CD4-positive, alpha-beta memory T cell (primary cell): ENCODE results near the gene ADCY3. TPM values are rescaled to one million over a fixed set of nuclear protein-coding genes. Genes with fewer than 3 reads are reported as not detected.
"Not testable (repeated sequence)": the region's sequence is repeated elsewhere in the genome, so short reads cannot be mapped to it uniquely, and the experiment has no call there.

Experiments used
- CTCF ChIA-PET: fragments of 350-600 bp; sonication (Branson Sonifier 250); formaldehyde crosslinking; loops from one replicate; lab custom pipeline; 2021; ENCODE audit warnings: inconsistent platforms; ENCODE audit not compliant: partially characterized antibody; lab: Charles Lee
- POLR2A ChIA-PET: fragments of 350-600 bp; sonication (Branson Sonifier 250); formaldehyde crosslinking; loops from one replicate; lab custom pipeline; 2021; ENCODE audit not compliant: partially characterized antibody; lab: Charles Lee
- DNase-seq, 5 donors: peaks; one replicate each; pipeline versions ENCODE4 v3.0.0 to v3.0.0-alpha.2; 2020 to 2022; ENCODE audit warnings: mixed read lengths in 1 of 5
- H3K27ac ChIP-seq: one replicate; pipeline ENCODE4 v1.7.0; 2013; ENCODE audit warnings: low read depth, low read length
- H3K27me3 ChIP-seq: 2 replicates; pipeline ENCODE4 v1.7.0; 2013; ENCODE audit warnings: mild to moderate bottlenecking, low read length, moderate library complexity; ENCODE audit not compliant: insufficient read depth
- H3K36me3 ChIP-seq: 2 replicates; pipeline ENCODE4 v1.7.0; 2013; ENCODE audit warnings: mild to moderate bottlenecking, low read length, moderate library complexity; ENCODE audit not compliant: insufficient read depth
- H3K4me1 ChIP-seq: 2 replicates; pipeline ENCODE4 v1.7.0; 2013; ENCODE audit warnings: mild to moderate bottlenecking, low read length, moderate library complexity; ENCODE audit not compliant: insufficient read depth
- H3K4me3 ChIP-seq, 2 donors: one replicate each; pipeline ENCODE4 v1.7.0; 2013; ENCODE audit warnings: low read length in 2 of 2, mild to moderate bottlenecking in 1 of 2
- H3K9me3 ChIP-seq, 2 donors: one replicate each; pipeline ENCODE4 v1.7.0; 2013; ENCODE audit warnings: low read length in 2 of 2, control low read depth in 1 of 2; ENCODE audit not compliant: control insufficient read depth in 1 of 2
- H3K27ac Mint-ChIP-seq, 7 donors: one replicate each; pipeline ENCODE4 v1.8.0; 2020 to 2021; ENCODE audit warnings: mixed read lengths in 7 of 7, mild to moderate bottlenecking in 6 of 7, inconsistent platforms in 3 of 7, moderate library complexity in 3 of 7
- H3K27me3 Mint-ChIP-seq, 2 donors: one replicate each; pipeline ENCODE4 v1.8.0; 2020 to 2021; ENCODE audit warnings: mixed read lengths in 2 of 2
- H3K36me3 Mint-ChIP-seq, 2 donors: one replicate each; pipeline ENCODE4 v1.8.0; 2020 to 2021; ENCODE audit warnings: mixed read lengths in 2 of 2, inconsistent platforms in 1 of 2, mild to moderate bottlenecking in 1 of 2
- H3K4me1 Mint-ChIP-seq, 4 donors: one replicate each; pipeline ENCODE4 v1.8.0; 2020 to 2021; ENCODE audit warnings: mixed read lengths in 4 of 4, mild to moderate bottlenecking in 1 of 4
- H3K4me3 Mint-ChIP-seq, 8 donors: one replicate each; pipeline ENCODE4 v1.8.0; 2020 to 2021; ENCODE audit warnings: mixed read lengths in 8 of 8, mild to moderate bottlenecking in 7 of 8, moderate library complexity in 6 of 8, inconsistent platforms in 3 of 8
- H3K9me3 Mint-ChIP-seq, 8 donors: one replicate each; pipeline ENCODE4 v1.8.0; 2020 to 2021; ENCODE audit warnings: mixed read lengths in 8 of 8, mild to moderate bottlenecking in 5 of 8, inconsistent platforms in 3 of 8, moderate library complexity in 1 of 8
- intact Hi-C: fragments of 100-400 bp; cut with micrococcal nuclease; formaldehyde crosslinking; loops from one replicate; pipeline ENCODE4 v1.15.1; 2023
- polyA plus RNA-seq, 2 donors: library from polyadenylated mRNA; unstranded; fragments of 300-500 nt; fragmentation: Illumina TruSeq; gene quantifications; one replicate each; pipeline ENCODE4 v1.2.3, GENCODE V29; 2021
- total RNA-seq, 2 experiments: library from RNA; stranded (reverse); gene quantifications; one replicate each; pipeline ENCODE4 v1.2.3, GENCODE V29; 2021

Gene ADCY3
- total and polyA plus RNA-seq, 4 experiments from 2014 or later, result 9.2 to 15.0 (median 14.8) TPM

GRCh38 chr2:24837996-24838513 lies 82.0 kb downstream of the ADCY3 start:
- H3K9me3 ChIP-seq, result no peaks in the 10 kb centered on the region
- Mint-ChIP-seq H3K9me3 (no peaks in the 10 kb centered on the region), H3K4me3 (no peak overlapping the region), H3K27me3 (no peaks in the 10 kb centered on the region), H3K36me3 (peaks cover 14 to 42% of the 10 kb centered on the region in 2 donors), H3K27ac (no peak overlapping the region), H3K4me1 (no peaks in the 10 kb centered on the region)
- DNase-seq, result no peak
- no peaks in the 10 kb centered on the region for H3K27me3 ChIP-seq
- H3K27ac ChIP-seq, result no peak overlapping the region
- peaks cover 2% of the 10 kb centered on the region for H3K36me3 ChIP-seq
- CTCF ChIA-PET, result interaction anchor here (2.0 kb wide), 1 partner anchor 11 kb away, joined by 7 read pairs; no protein-coding TSS in a partner anchor
- POLR2A ChIA-PET, result interaction anchor here (0.7 kb wide), 1 partner anchor 490 kb away, joined by 4 read pairs; no protein-coding TSS in a partner anchor
- H3K4me1 ChIP-seq, result no peaks in the 10 kb centered on the region
- intact Hi-C loops, result no loop called here
- no peak overlapping the region for H3K4me3 ChIP-seq

- Histone ChIP-seq H3K36me3 (peaks cover 2% of the 10 kb centered on the region), H3K4me3 (no peak overlapping the region), H3K9me3 (no peaks in the 10 kb centered on the region), H3K27ac (no peak overlapping the region), H3K27me3 (no peaks in the 10 kb centered on the region), H3K4me1 (no peaks in the 10 kb centered on the region)
- CTCF ChIA-PET, result interaction anchor here (2.0 kb wide), 1 partner anchor 9 kb away, joined by 7 read pairs; no protein-coding TSS in a partner anchor
- Mint-ChIP-seq H3K4me3 (no peak overlapping the region), H3K4me1 (no peaks in the 10 kb centered on the region), H3K27ac (peak overlapping the region in 1 of 7 donors; percentile 18), H3K27me3 (no peaks in the 10 kb centered on the region), H3K9me3 (no peaks in the 10 kb centered on the region), H3K36me3 (peaks cover 14 to 42% of the 10 kb centered on the region in 2 donors)
- intact Hi-C loops, result no loop called here
- POLR2A ChIA-PET, result no interaction called here
- DNase-seq, result no peak
Observed at GRCh38 chr2:24836706-24837105, 83.3 kb downstream of the ADCY3 start.

- Mint-ChIP-seq H3K27me3 (no peaks in the 10 kb centered on the region), H3K4me3 (no peak overlapping the region), H3K36me3 (peaks cover 14 to 44% of the 10 kb centered on the region in 2 donors), H3K27ac (peak overlapping the region in 1 of 7 donors; percentile 12), H3K9me3 (no peaks in the 10 kb centered on the region), H3K4me1 (no peaks in the 10 kb centered on the region)
- intact Hi-C loops, result no loop called here
- Histone ChIP-seq H3K27me3 (no peaks in the 10 kb centered on the region), H3K9me3 (no peaks in the 10 kb centered on the region), H3K36me3 (peaks cover 2% of the 10 kb centered on the region), H3K4me3 (no peak overlapping the region), H3K4me1 (no peaks in the 10 kb centered on the region), H3K27ac (no peak overlapping the region)
- ChIA-PET CTCF (interaction anchor here (2.0 kb wide), 1 partner anchor 9 kb away, joined by 7 read pairs; no protein-coding TSS in a partner anchor), POLR2A (no interaction called here)
- DNase-seq, result no peak
Observed at GRCh38 chr2:24836206-24836605, 83.8 kb downstream of the ADCY3 start.

GRCh38 chr2:24835411-24835810 lies 84.6 kb downstream of the ADCY3 start:
- H3K4me1 ChIP-seq, H3K9me3 Mint-ChIP-seq, H3K9me3 ChIP-seq, POLR2A ChIA-PET, H3K27ac Mint-ChIP-seq, H3K4me3 Mint-ChIP-seq, H3K4me1 Mint-ChIP-seq, H3K36me3 ChIP-seq, H3K27me3 Mint-ChIP-seq, intact Hi-C loops, H3K4me3 ChIP-seq, DNase-seq, CTCF ChIA-PET, H3K27me3 ChIP-seq, H3K27ac ChIP-seq: not testable (repeated sequence)
- H3K36me3 Mint-ChIP-seq, result peaks cover 14 to 44% of the 10 kb centered on the region in 2 donors

GRCh38 chr2:24834733-24835395 lies 85.2 kb downstream of the ADCY3 start:
- CTCF ChIA-PET, result no interaction called here
- POLR2A ChIA-PET, result no interaction called here
- intact Hi-C loops, result no loop called here
- H3K4me1 ChIP-seq, result no peaks in the 10 kb centered on the region
- H3K4me1 Mint-ChIP-seq, result no peaks in the 10 kb centered on the region
- no peaks in the 10 kb centered on the region for H3K9me3 ChIP-seq
- no peak overlapping the region for H3K4me3 ChIP-seq
- H3K36me3 Mint-ChIP-seq, result peaks cover 14 to 44% of the 10 kb centered on the region in 2 donors
- no peak for DNase-seq
- no peak overlapping the region for H3K4me3 Mint-ChIP-seq
- no peaks in the 10 kb centered on the region for H3K27me3 ChIP-seq
- H3K27ac Mint-ChIP-seq, result peak overlapping the region in 1 of 7 donors; percentile 47
- no peaks in the 10 kb centered on the region for H3K27me3 Mint-ChIP-seq
- H3K9me3 Mint-ChIP-seq, result no peaks in the 10 kb centered on the region
- no peak overlapping the region for H3K27ac ChIP-seq
- peaks cover 2% of the 10 kb centered on the region for H3K36me3 ChIP-seq

- H3K27me3 Mint-ChIP-seq, result no peaks in the 10 kb centered on the region
- no peak for DNase-seq
- Histone ChIP-seq H3K4me1 (no peaks in the 10 kb centered on the region), H3K4me3 (no peak overlapping the region), H3K36me3 (peaks cover 2% of the 10 kb centered on the region), H3K27ac (no peak overlapping the region), H3K27me3 (no peaks in the 10 kb centered on the region), H3K9me3 (no peaks in the 10 kb centered on the region)
- POLR2A ChIA-PET, result no interaction called here
- peaks cover 10 to 42% of the 10 kb centered on the region in 2 donors for H3K36me3 Mint-ChIP-seq
- intact Hi-C loops, result no loop called here
- no peaks in the 10 kb centered on the region for H3K9me3 Mint-ChIP-seq
- H3K4me1 Mint-ChIP-seq, result no peaks in the 10 kb centered on the region
- no peak overlapping the region for H3K27ac Mint-ChIP-seq
- CTCF ChIA-PET, result no interaction called here
- no peak overlapping the region for H3K4me3 Mint-ChIP-seq
Observed at GRCh38 chr2:24833821-24834732, 86.0 kb downstream of the ADCY3 start.
